ENCODE measurements around the gene BLM. TPM values are rescaled to one million over a fixed set of nuclear protein-coding genes. Genes with fewer than 3 reads are reported as not detected.

Gene BLM
- total RNA-seq, 4 donors from 2014 or later, result 0.72 to 2.4 (median 0.84) TPM

GRCh38 chr15:90812171-90812957, 95.2 kb downstream of the BLM start:
- Histone ChIP-seq H3K4me3 (no peak overlapping the region), H3K27ac (peak overlapping the region; percentile 75), H3K36me3 (no peaks in the 10 kb centered on the region), H3K9me3 (no peaks in the 10 kb centered on the region), H3K27me3 (no peaks in the 10 kb centered on the region), H3K4me1 (peaks cover 7% of the 10 kb centered on the region)
- TF ChIP-seq EP300 (IDR thresholded peaks at IDR 0.05) (no peak), POLR2AphosphoS5 (IDR thresholded peaks at IDR 0.05) (no peak)
- TF ChIP-seq, protein P1, sequence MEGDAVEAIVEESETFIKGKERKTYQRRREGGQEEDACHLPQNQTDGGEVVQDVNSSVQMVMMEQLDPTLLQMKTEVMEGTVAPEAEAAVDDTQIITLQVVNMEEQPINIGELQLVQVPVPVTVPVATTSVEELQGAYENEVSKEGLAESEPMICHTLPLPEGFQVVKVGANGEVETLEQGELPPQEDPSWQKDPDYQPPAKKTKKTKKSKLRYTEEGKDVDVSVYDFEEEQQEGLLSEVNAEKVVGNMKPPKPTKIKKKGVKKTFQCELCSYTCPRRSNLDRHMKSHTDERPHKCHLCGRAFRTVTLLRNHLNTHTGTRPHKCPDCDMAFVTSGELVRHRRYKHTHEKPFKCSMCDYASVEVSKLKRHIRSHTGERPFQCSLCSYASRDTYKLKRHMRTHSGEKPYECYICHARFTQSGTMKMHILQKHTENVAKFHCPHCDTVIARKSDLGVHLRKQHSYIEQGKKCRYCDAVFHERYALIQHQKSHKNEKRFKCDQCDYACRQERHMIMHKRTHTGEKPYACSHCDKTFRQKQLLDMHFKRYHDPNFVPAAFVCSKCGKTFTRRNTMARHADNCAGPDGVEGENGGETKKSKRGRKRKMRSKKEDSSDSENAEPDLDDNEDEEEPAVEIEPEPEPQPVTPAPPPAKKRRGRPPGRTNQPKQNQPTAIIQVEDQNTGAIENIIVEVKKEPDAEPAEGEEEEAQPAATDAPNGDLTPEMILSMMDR (IDR thresholded peaks at IDR 0.05), result no peak
- DNase-seq (ENCODE audit: low spot score in 2 of 2), result no peak
- 78% methylated on average over 10 of the region's 10 CpGs for WGBS

GRCh38 chr15:90812958-90813265, 95.8 kb downstream of the BLM start:
- H3K9me3 ChIP-seq, result no peaks in the 10 kb centered on the region
- H3K27me3 ChIP-seq, result no peaks in the 10 kb centered on the region
- TF ChIP-seq EP300 (IDR thresholded peaks at IDR 0.05) (no peak), POLR2AphosphoS5 (IDR thresholded peaks at IDR 0.05) (no peak), POLR2A (IDR thresholded peaks at IDR 0.05) (no peak)
- TF ChIP-seq, protein P1 (IDR thresholded peaks at IDR 0.05), result no peak
- no peak overlapping the region for H3K4me3 ChIP-seq
- peak overlapping the region; percentile 75 for H3K27ac ChIP-seq
- no peaks in the 10 kb centered on the region for H3K36me3 ChIP-seq
- peaks cover 11% of the 10 kb centered on the region for H3K4me1 ChIP-seq
- 85% methylated on average over 6 of the region's 6 CpGs for WGBS
- DNase-seq (ENCODE audit: low spot score in 2 of 2), result no peak

DNA sequence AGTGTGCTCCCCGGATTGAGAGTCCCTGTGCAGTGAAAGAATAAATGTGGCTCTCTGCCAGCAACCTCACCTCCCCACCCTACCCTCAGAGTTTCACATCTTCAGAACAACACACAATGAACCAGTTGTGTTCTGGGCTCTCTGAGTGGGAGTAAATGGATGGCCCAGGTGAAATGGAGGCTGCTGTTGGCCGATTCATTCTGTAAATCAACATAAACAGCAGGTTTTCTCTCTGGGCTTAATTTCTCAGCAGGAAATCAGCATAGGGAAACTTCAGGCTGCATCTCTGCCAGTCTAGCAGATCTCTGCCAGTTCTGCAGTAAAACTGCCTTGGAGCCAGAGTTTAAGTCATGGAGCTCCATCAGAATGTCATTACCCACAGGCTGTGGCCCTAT, 96.6 kb downstream of the BLM start:
- DNase-seq (ENCODE audit: low spot score in 2 of 2), result no peak
- TF ChIP-seq POLR2A (IDR thresholded peaks at IDR 0.05) (no peak), POLR2AphosphoS5 (IDR thresholded peaks at IDR 0.05) (no peak)
- Histone ChIP-seq H3K27ac (peak overlapping the region; percentile 75), H3K4me1 (peaks cover 18% of the 10 kb centered on the region), H3K4me3 (no peak overlapping the region), H3K9me3 (no peaks in the 10 kb centered on the region), H3K36me3 (no peaks in the 10 kb centered on the region), H3K27me3 (no peaks in the 10 kb centered on the region)
- WGBS, result 68% methylated on average over 2 of the region's 2 CpGs

DNA sequence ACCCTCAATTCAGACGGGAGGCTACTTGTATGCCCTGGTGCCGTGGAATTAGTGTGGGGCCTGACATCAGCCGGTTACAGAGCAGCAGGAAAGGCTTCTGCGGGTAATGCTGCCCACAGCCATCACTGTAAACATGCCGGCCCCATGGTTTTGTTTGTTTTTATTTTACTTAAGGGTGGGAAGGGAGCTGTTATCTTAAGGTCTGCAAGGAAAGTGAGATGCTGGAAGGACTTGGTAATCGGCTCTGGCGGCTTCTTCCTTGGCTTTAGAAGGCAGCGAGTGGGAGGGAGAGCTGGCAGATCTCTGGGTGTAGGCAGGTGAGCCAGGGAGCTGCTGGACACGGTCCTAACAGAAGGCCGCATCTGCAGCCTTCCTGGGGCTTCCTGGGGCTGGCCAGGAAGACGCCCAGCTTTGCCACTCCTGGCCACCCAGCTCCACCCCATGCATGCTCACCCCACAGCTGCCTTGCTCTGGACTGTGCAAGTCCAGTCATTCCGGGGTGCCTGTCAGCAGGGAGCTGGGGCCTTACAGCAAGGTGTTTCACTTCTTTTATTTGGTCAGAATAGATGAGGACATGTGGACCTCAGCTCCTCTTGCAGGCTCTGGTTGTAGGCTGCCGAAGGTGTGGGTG, 97.2 kb downstream of the BLM start:
- TF ChIP-seq POLR2A (IDR thresholded peaks at IDR 0.05), result no peak
- TF ChIP-seq POLR2AphosphoS5 (IDR thresholded peaks at IDR 0.05), result no peak
- no peak for TF ChIP-seq EP300 (IDR thresholded peaks at IDR 0.05)
- Histone ChIP-seq H3K4me3 (no peak overlapping the region), H3K36me3 (no peaks in the 10 kb centered on the region), H3K9me3 (no peaks in the 10 kb centered on the region), H3K27me3 (no peaks in the 10 kb centered on the region), H3K4me1 (peaks cover 20% of the 10 kb centered on the region), H3K27ac (peak overlapping the region; percentile 75)
- DNase-seq (ENCODE audit: low spot score in 2 of 2), result no peak
- 75% methylated on average over 13 of the region's 13 CpGs for WGBS

GRCh38 chr15:90816401-90817116, 99.4 kb downstream of the BLM start:
- no peak for DNase-seq (ENCODE audit: low spot score in 2 of 2)
- no peaks in the 10 kb centered on the region for H3K9me3 ChIP-seq
- no peaks in the 10 kb centered on the region for H3K36me3 ChIP-seq
- no peak overlapping the region for H3K27ac ChIP-seq
- H3K4me1 ChIP-seq, result peaks cover 20% of the 10 kb centered on the region
- H3K4me3 ChIP-seq, result no peak overlapping the region
- 75% methylated on average over 15 of the region's 15 CpGs for WGBS
- H3K27me3 ChIP-seq, result no peaks in the 10 kb centered on the region
- TF ChIP-seq POLR2A (IDR thresholded peaks at IDR 0.05) (no peak), EP300 (IDR thresholded peaks at IDR 0.05) (no peak), POLR2AphosphoS5 (IDR thresholded peaks at IDR 0.05) (no peak)

GRCh38 chr15:90817117-90818057, 100.2 kb downstream of the BLM start:
- H3K4me3 ChIP-seq, result no peak overlapping the region
- no peak overlapping the region for H3K27ac ChIP-seq
- TF ChIP-seq EP300 (IDR thresholded peaks at IDR 0.05), result no peak
- no peak for TF ChIP-seq POLR2AphosphoS5 (IDR thresholded peaks at IDR 0.05)
- TF ChIP-seq, protein P1 (IDR thresholded peaks at IDR 0.05), result no peak
- no peak for TF ChIP-seq POLR2A (IDR thresholded peaks at IDR 0.05)
- 77% methylated on average over 14 of the region's 14 CpGs for WGBS
- no peak for DNase-seq (ENCODE audit: low spot score in 2 of 2)
- no peaks in the 10 kb centered on the region for H3K36me3 ChIP-seq
- H3K27me3 ChIP-seq, result no peaks in the 10 kb centered on the region
- H3K9me3 ChIP-seq, result no peaks in the 10 kb centered on the region
- peaks cover 20% of the 10 kb centered on the region for H3K4me1 ChIP-seq

Data from suprapubic skin (tissue), 4 donors.